Endothelial cell (in vitro differentiated cells): Measurements from ENCODE around the gene YIPF6. TPM values are rescaled to one million over a fixed set of nuclear protein-coding genes. Genes with fewer than 3 reads are reported as not detected.

ENCODE experiments used
- DNase-seq: peaks from one replicate; pipeline ENCODE4 v3.0.0; 2021; ENCODE audit warnings: low spot score
- H3K27ac Mint-ChIP-seq: one replicate; pipeline ENCODE4 v1.8.0; 2021; ENCODE audit warnings: mixed read lengths, inconsistent platforms; ENCODE audit not compliant: unreplicated experiment
- H3K27me3 Mint-ChIP-seq: one replicate; pipeline ENCODE4 v1.8.0; 2021; ENCODE audit warnings: mild to moderate bottlenecking, moderate library complexity, mixed read lengths, inconsistent platforms; ENCODE audit not compliant: unreplicated experiment
- H3K36me3 Mint-ChIP-seq: one replicate; pipeline ENCODE4 v1.8.0; 2021; ENCODE audit warnings: mild to moderate bottlenecking, low read depth, mixed read lengths, inconsistent platforms; ENCODE audit not compliant: unreplicated experiment
- H3K4me1 Mint-ChIP-seq: one replicate; pipeline ENCODE4 v1.8.0; 2021; ENCODE audit warnings: mild to moderate bottlenecking, mixed read lengths, inconsistent platforms; ENCODE audit not compliant: unreplicated experiment
- H3K4me3 Mint-ChIP-seq: one replicate; pipeline ENCODE4 v1.8.0; 2021; ENCODE audit warnings: mild to moderate bottlenecking, mixed read lengths, inconsistent platforms; ENCODE audit not compliant: unreplicated experiment
- H3K9me3 Mint-ChIP-seq: one replicate; pipeline ENCODE4 v1.8.0; 2021; ENCODE audit warnings: mixed read lengths, inconsistent platforms; ENCODE audit not compliant: unreplicated experiment
- long read RNA-seq: library from polyadenylated mRNA; unstranded; transcript quantifications from one replicate; pipeline ENCODE4 v2.0.0, GENCODE V29; 2020; ENCODE audit not compliant: unreplicated experiment
- total RNA-seq: library from RNA; stranded (reverse); fragmentation: NEBNext Ultra II Directional; extraction: Animal tissue kit (Norgen Biotek cat#: 25700); gene quantifications from one replicate; pipeline ENCODE4 v1.2.1, GENCODE V29; 2021; ENCODE audit not compliant: unreplicated experiment
- TF ChIP-seq, protein P1 (sequence below): fragments of 200-600 bp; sonication (generic); IDR thresholded peaks from one replicate; pipeline ENCODE4 v1.5.0; 2021; ENCODE audit warnings: antibody characterized with exemption; ENCODE audit not compliant: unreplicated experiment

Gene YIPF6, protein sequence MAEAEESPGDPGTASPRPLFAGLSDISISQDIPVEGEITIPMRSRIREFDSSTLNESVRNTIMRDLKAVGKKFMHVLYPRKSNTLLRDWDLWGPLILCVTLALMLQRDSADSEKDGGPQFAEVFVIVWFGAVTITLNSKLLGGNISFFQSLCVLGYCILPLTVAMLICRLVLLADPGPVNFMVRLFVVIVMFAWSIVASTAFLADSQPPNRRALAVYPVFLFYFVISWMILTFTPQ
- 32.1 TPM for total RNA-seq
- long read RNA-seq, full-length matches to known transcripts: 13 of 17 reads
- long read RNA-seq, partial matches to known transcripts: 1 of 17 reads
- long read RNA-seq, other reads (novel, unspliced or antisense): 3 of 17 reads

DNA sequence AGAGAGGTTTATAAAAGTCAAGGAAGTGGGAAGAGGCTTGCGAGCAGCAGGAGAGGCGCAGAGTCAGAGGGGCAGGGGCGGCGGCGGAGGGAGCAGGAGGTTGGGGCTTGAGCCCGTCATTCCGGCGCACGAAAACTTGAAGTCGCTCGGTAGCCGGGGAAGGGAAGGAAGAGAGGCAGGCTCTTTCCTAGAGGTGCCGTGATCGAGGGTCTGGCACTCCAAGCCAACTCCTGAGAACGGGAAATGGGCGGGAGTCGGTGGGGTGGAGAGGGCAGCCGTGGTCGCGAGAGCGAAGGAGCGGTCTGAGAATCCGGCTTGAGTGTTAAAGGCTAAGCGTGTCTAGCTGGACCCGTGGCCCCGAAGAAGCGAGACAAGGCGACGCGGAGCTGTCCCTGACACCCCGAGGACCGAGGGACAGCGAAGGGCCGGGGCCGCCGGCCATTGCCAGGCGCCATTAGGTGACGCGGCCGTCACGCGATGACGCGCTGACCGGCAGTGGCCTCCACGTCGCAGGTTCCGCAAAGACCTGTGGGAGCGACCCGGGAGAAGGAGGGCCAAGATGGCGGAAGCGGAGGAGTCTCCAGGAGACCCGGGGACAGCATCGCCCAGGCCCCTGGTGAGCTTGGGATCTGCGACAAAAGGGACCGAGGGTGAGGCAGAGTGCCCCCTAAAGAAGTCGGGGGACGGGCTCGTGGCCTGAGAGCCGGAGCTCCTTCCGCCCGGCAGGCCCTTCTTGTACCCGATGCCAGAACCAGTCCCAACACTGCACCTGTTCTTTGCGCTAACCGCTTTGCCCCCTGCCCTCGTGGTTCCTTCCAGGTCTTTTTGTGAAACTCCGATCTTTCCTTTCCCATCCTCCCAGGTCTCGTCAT lies at the start of gene YIPF6:
YIPF6 (plus strand) TSS at position 544 of the 872 bp plus-strand sequence; CDS start at position 560, 16 bp downstream.
- Mint-ChIP-seq H3K36me3 (peaks cover 3% of the 10 kb centered on the region), H3K27me3 (peaks cover 8% of the 10 kb centered on the region), H3K4me3 (peak within 1 kb of the TSS; percentile 99), H3K27ac (peak within 1 kb of the TSS; percentile 99), H3K9me3 (no peaks in the 10 kb centered on the region), H3K4me1 (peaks cover 5% of the 10 kb centered on the region)
- TF ChIP-seq, protein P1, sequence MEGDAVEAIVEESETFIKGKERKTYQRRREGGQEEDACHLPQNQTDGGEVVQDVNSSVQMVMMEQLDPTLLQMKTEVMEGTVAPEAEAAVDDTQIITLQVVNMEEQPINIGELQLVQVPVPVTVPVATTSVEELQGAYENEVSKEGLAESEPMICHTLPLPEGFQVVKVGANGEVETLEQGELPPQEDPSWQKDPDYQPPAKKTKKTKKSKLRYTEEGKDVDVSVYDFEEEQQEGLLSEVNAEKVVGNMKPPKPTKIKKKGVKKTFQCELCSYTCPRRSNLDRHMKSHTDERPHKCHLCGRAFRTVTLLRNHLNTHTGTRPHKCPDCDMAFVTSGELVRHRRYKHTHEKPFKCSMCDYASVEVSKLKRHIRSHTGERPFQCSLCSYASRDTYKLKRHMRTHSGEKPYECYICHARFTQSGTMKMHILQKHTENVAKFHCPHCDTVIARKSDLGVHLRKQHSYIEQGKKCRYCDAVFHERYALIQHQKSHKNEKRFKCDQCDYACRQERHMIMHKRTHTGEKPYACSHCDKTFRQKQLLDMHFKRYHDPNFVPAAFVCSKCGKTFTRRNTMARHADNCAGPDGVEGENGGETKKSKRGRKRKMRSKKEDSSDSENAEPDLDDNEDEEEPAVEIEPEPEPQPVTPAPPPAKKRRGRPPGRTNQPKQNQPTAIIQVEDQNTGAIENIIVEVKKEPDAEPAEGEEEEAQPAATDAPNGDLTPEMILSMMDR: no peak
- peak; percentile 63 for DNase-seq

DNA sequence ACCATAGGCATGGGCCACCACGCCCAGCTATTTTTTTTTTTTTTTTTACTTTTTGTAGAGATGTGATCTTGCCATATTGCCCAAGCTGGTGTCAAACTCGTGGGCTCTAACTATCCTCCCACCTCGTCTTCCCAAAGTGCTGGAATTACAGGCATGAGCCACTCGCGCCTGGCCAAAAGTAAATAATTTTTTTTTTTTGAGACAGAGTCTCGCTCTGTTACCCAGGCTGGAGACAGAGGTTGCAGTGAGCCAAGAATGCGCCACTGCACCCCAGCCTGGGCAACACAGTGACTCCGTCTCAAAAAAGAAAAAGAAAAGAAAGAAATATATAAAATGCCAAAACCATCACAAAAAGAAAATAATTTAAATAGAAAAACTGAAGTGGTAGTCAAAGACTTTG lies 47.1 kb upstream of the YIPF6 start:
- H3K9me3 Mint-ChIP-seq: no peaks in the 10 kb centered on the region
- no peaks in the 10 kb centered on the region for H3K27me3 Mint-ChIP-seq
- H3K36me3 Mint-ChIP-seq: no peaks in the 10 kb centered on the region
- TF ChIP-seq, protein P1: no peak
- H3K4me3 Mint-ChIP-seq: no peak overlapping the region
- no peak overlapping the region for H3K27ac Mint-ChIP-seq
- DNase-seq: no peak
- H3K4me1 Mint-ChIP-seq: no peaks in the 10 kb centered on the region

DNA sequence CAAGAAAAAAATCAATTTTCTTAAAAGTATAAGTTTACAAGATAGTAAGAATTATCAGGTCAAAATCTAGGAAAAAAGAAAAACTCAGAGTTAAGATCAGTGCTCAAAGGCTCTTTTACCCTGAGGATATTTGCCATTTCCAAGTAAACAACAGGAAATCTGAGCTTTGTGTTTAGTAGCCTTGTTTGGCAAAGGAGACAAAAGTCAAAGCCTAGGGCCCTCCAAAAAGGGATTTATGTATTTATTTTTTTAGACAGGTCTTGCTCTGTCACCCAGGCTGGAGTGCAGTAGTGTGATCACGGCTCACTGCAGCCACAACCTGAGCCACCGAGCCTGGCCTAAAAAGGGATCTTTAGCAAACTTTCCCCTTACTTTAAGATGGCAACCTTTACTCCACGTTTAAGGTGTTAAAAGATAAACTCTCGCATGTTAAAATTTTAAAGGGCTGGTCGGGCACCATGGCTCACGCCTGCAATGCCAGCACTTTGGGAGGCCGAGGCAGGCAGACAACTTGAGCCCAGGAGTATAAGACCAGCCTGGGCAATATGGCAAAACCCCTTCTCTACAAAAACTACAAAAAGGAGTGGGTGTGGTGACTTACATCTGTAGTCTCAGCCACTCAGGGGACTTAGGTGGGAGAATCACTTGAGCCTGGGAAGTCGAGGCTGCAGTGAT lies 44.2 kb upstream of the YIPF6 start:
- H3K27ac Mint-ChIP-seq: no peak overlapping the region
- TF ChIP-seq, protein P1: no peak
- H3K4me1 Mint-ChIP-seq: no peaks in the 10 kb centered on the region
- H3K4me3 Mint-ChIP-seq: no peak overlapping the region
- H3K36me3 Mint-ChIP-seq: no peaks in the 10 kb centered on the region
- H3K27me3 Mint-ChIP-seq: no peaks in the 10 kb centered on the region
- DNase-seq: no peak
- no peaks in the 10 kb centered on the region for H3K9me3 Mint-ChIP-seq

DNA sequence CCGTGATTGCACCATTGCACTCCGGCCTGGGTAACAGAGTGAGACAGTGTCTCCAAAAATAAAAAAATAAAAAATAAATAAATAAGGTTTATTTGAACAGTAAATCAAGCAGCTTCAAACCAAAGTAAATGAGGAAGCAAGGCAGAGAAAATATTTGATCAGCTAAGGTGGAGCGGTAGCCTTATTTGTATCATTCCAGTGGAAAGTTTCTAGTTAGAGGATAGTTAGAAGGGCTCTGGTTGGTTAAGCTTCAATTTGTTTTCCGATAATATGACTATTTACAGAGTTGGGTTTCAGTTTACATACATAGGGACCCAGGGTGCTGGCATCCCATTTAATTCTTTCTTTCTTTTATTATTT lies 43.7 kb upstream of the YIPF6 start:
- Mint-ChIP-seq H3K27ac (no peak overlapping the region), H3K4me3 (no peak overlapping the region), H3K27me3 (no peaks in the 10 kb centered on the region), H3K4me1 (no peaks in the 10 kb centered on the region), H3K36me3 (no peaks in the 10 kb centered on the region), H3K9me3 (no peaks in the 10 kb centered on the region)
- TF ChIP-seq, protein P1: no peak
- no peak for DNase-seq
